ENCODE measurements around the gene DLGAP5.

DLGAP5 gene

GRCh38 chr14:55180006-55180405 is 11.4 kb downstream of the DLGAP5 start:
- no peak for DNase-seq

- DNase-seq, result no peak
These were observed 20.9 kb downstream of the DLGAP5 start for GRCh38 chr14:55170526-55170925.

- DNase-seq, result peak; percentile 13
These were observed 30.4 kb downstream of the DLGAP5 start for GRCh38 chr14:55160989-55161388.

DNA sequence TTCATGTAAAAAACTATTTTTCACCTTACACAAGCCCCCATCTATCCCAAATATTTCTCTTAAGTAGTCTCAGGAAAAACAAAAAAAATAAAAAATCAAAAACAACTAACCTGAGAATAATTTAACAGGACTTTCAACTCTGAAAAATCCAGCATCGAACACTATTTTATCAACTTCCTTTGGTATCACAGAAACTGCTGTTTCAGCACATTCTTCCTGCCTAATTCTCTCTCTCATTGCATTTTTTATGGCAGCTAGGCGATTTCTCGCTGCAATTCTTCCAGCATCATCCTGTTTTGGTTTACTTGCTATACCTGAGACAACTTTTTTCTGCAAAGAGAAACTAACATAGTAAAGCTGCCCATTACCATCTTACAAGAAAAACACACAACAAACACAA is 33.0 kb downstream of the DLGAP5 start:
- no peak for DNase-seq

- no peak for DNase-seq
These were observed 34.3 kb downstream of the DLGAP5 start for GRCh38 chr14:55157080-55157479.

- DNase-seq, result no peak
These were observed 37.4 kb downstream of the DLGAP5 start for GRCh38 chr14:55153951-55154350.

- no peak for DNase-seq
These were observed 39.2 kb downstream of the DLGAP5 start for GRCh38 chr14:55152052-55152753.

GRCh38 chr14:55151601-55152000 is 39.8 kb downstream of the DLGAP5 start:
- DNase-seq, result no peak

DNA sequence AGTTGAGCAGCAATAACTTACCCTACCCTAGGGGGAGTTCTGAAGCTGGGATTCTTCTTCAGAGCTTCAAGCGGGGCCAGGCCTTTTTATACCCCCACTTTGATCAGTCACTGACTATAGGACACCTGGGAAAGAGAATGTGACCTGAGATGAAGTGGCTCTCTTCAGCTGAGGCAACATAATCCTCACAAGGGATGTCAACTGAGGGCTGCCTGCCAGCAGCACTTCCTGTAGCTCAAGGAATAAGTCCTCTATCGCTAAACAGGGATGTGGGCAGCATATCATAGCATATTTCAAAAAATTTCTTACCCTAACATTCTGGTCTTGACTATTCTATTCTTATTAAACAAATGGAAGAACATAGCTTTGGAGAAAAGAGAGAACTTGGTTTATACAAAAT is 45.0 kb downstream of the DLGAP5 start:
- DNase-seq, result no peak

DNA sequence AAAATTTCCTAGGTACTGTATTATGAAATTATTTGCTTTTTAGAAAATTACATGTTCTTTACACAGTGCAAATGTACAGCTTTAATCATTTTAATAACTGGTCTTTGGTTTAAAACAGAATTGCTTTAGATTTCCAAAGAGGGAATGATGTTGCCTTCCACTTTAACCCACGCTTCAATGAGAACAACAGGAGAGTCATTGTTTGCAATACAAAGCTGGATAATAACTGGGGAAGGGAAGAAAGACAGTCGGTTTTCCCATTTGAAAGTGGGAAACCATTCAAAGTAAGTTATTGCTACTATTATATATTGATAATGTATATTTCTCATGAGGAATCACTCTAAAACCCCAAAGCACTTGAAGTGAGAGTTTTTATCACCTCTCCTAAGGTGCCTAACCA is 48.9 kb downstream of the DLGAP5 start:
- no peak for DNase-seq

GRCh38 chr14:55141825-55142224 is 49.6 kb downstream of the DLGAP5 start:
- DNase-seq, result no peak

- no peak for DNase-seq
These were observed 51.5 kb downstream of the DLGAP5 start for GRCh38 chr14:55139696-55140509.

DNA sequence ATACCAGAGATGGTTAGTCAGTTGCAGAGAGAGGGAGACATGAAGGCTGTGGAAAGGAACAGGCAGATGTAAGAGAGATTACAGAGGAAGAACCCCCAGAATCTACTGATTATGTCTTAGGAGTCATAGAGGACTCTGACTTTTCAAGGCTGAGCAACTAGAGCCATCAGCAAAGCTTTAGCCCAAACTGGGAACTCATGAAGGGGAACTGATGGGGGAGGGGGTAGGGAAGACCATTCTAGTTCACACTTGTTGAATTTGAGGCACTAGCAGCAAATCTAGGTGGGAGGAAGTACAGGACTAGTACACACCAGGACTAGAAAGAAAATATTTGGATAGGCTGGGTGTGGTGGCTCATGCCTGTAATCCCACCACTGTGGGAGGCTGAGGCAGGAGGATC is 52.2 kb downstream of the DLGAP5 start:
- DNase-seq, result no peak

DNA sequence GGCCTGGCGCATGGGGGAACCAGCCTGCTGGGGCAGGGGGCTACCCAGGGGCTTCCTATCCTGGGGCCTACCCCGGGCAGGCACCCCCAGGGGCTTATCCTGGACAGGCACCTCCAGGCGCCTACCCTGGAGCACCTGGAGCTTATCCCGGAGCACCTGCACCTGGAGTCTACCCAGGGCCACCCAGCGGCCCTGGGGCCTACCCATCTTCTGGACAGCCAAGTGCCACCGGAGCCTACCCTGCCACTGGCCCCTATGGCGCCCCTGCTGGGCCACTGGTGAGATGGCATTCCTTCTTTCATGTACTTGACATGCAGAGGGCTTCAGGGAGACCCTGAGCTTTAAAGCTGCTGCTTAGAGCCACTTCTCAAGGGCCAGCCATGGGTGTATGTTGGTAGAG is 53.3 kb downstream of the DLGAP5 start:
- DNase-seq, result no peak

DNA sequence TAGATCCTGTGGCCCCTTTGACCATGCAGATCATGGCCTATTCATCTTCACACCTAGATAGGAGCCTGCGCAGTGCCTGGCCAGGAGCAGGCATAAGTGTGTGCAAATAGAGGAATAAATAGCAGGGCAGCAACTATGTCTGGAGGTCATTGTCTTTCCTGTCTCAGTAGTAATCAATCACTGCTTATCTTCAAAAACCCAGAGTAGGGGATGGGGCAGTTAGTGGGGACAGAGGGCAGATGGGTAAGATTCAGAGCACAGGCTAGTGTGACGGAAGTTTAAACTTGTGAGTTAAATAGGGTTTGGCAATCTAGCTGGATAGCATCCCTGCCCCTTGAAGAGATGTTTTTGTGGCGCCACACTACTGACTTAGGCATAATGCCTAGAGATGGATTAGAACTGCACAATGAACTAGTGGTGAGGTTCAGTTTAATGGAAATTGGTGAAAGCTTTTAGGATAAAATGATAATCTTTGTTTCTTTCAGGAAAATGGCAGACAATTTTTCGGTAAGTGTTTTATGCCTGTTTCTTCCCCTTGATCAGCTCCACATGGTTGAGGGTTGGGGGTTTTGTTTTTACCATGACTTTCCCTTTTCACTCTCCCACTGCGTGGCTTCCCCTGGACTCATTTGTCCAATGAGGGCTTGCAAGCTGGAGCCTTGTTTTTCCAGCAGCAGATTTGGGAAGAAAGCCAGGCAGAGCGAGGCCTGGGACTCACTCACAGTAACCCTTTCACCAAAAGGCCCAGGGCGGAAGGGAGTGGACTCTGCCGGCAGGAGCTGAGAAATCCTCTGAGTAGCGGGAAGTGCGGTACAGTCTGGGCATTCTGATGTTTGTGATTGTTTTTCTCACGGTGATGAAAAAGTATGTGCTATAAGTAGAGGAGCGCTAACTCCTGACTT is 54.2 kb downstream of the DLGAP5 start:
- DNase-seq, result no peak

DNA sequence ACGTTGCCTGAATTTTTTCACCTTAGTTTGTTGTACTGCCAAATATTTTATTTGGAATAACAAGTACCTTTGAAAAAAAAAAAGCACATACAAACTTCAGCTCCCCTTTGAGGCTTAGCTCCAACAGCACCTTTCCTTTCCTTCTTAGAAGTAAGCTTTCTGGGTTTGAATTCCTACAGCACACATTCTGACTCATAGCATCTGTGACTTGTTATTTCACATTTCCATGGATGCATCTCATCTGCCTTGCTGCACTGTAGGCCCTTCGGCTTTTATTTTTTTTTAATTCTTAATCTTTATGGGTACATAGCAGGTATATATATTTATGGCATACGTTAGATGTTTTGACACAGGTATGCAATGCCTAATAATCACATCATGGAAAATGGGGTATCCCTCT is 55.1 kb downstream of the DLGAP5 start:
- DNase-seq, result no peak

GRCh38 chr14:55133416-55133815 is 58.0 kb downstream of the DLGAP5 start:
- no peak for DNase-seq

- peak; percentile 48 for DNase-seq
These were observed 59.8 kb downstream of the DLGAP5 start for GRCh38 chr14:55131370-55132137.

DNA sequence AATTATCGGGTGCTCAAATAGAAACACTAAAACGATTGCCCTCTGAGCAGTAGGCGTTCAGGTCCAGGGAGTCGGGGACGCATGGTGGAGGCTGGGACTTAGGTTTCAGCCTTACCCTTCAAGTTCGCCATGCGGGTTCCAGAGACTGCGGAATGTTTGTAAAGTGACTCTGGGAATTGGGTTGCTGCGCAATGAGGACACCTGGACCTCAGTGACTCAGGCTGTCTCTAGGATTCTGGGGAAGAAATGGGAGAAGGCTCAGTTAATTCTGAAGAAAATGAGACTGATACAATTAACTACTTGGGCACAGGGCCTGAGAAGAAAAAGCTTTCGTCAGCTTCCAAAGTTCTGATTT is 61.2 kb downstream of the DLGAP5 start:
- DNase-seq, result no peak

DNA sequence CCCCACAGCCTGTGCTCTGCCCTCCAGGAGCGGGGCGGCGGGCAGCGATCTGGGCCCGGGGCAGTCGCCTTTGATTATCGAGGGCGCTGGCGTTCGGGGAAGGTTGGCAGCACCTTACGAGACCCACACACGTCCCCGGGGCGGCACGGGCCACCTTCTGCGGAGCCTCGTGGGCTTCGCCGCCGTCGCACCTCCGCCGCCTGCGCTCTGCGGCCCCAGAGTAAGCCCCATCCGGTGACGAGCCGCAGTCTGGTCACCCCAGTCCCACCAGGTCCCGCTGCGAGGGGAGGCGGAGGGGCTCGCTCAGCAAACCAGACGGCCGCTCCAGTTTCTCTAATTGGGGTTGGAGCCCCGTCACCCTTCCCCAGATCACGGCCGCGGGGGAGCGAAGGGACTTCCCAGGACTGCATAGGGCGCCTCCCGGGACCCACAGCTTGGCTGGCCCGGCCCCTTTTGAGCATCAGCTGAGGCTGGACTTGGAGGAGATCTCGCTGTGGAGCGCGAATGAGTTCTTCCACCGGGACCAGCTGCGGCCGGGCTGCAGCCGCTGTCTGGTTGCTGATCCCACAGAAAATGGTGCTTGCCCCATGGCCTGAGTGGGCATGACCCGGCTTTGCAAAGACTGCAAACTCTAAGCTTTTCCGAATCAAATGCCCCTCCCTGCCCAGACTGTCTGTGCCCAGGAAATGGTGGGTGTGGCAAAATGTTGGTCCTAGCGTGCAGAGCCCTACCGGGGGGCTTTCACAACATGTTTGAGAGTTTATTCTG is 61.8 kb downstream of the DLGAP5 start:
- no peak for DNase-seq

DNA sequence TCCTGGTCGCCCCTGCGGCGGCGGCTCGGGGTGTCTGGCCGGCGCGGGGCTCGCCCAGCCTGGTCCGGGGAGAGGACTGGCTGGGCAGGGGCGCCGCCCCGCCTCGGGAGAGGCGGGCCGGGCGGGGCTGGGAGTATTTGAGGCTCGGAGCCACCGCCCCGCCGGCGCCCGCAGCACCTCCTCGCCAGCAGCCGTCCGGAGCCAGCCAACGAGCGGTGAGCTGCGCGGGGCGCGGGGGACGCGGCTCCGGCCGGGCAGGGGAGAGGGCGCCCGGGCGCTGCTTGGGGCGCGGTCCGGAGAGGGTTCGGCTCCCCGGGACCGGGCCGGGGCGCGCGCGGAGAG is 62.3 kb downstream of the DLGAP5 start, which contains the start of gene LGALS3:
Gene LGALS3 (plus strand): TSS at position 167 of the 342 bp plus-strand sequence. CDS start 8,122 bp downstream, outside the sequence.
- DNase-seq, result no peak
